IMR-90 (cell line): ENCODE results near the gene DBH. TPM values are rescaled to one million over a fixed set of nuclear protein-coding genes. Genes with fewer than 3 reads are reported as not detected.

Experiments used
- ATAC-seq: fragments of 200-7000 bp; cut with Tn5 transposase; 2 replicates; pipeline ENCODE4 v1.9.1; 2020; ENCODE audit warnings: low read depth, mild to moderate bottlenecking, moderate library complexity
- BruUV-seq: library from RNA; stranded (reverse); fragments of 400-500 nt; replicated peaks from 2 replicates; lab custom pipeline; 2021; lab: Mats Ljungman, UMichigan
- CTCF ChIA-PET: fragments of 300-600 bp; formaldehyde crosslinking; extraction: SDS; loops from one replicate; lab custom pipeline; 2021; ENCODE audit warnings: antibody characterized with exemption; lab: Yijun Ruan, JAX
- POLR2A ChIA-PET: fragments of 300-600 bp; sonication (Branson Sonifier 250); formaldehyde crosslinking; loops from one replicate; lab custom pipeline; 2022; ENCODE audit warnings: antibody characterized with exemption; ENCODE audit not compliant: unreplicated experiment; lab: Charles Lee
- DNase-seq: peaks from one replicate; pipeline ENCODE4 v3.0.0; 2013
- H2AFZ ChIP-seq: replicated peaks from 2 replicates; pipeline ENCODE3; 2013; ENCODE audit warnings: low read length, mild to moderate bottlenecking; ENCODE audit not compliant: poor library complexity
- H2AK5ac ChIP-seq: 2 replicates; pipeline ENCODE4 v1.6.1; 2013; ENCODE audit warnings: low read depth, low read length, inconsistent platforms
- H2AK9ac ChIP-seq: replicated peaks from 2 replicates; pipeline ENCODE3; 2013; ENCODE audit warnings: mild to moderate bottlenecking, low read depth, low read length, moderate library complexity; ENCODE audit not compliant: poor library complexity
- H2BK120ac ChIP-seq: 2 replicates; pipeline ENCODE4 v1.6.1; 2013; ENCODE audit warnings: low read depth, low read length, inconsistent platforms
- H2BK15ac ChIP-seq: 3 replicates; pipeline ENCODE4 v1.6.1; 2013; ENCODE audit warnings: low read depth, low read length, inconsistent platforms
- H2BK20ac ChIP-seq: 2 replicates; pipeline ENCODE4 v1.6.1; 2013; ENCODE audit warnings: low read depth, mild to moderate bottlenecking, inconsistent platforms, low read length, moderate library complexity
- H2BK5ac ChIP-seq: 2 replicates; pipeline ENCODE4 v1.6.1; 2013; ENCODE audit warnings: mild to moderate bottlenecking, low read depth, low read length, inconsistent platforms; ENCODE audit not compliant: poor library complexity, severe bottlenecking
- H3K14ac ChIP-seq: replicated peaks from 2 replicates; pipeline ENCODE4 v1.6.1; 2013; ENCODE audit warnings: low read depth, low read length, inconsistent platforms
- H3K18ac ChIP-seq: 2 replicates; pipeline ENCODE4 v1.6.1; 2013; ENCODE audit warnings: low read depth, low read length, control low read depth
- H3K23ac ChIP-seq: 2 replicates; pipeline ENCODE4 v1.6.1; 2013; ENCODE audit warnings: low read depth, low read length, inconsistent platforms
- H3K27ac ChIP-seq: 2 replicates; pipeline ENCODE4 v1.5.1; 2013; ENCODE audit warnings: mild to moderate bottlenecking, control low read depth, low read length; ENCODE audit not compliant: insufficient read depth
- H3K27me3 ChIP-seq: 2 replicates; pipeline ENCODE4 v1.6.1; 2013; ENCODE audit warnings: low read length; ENCODE audit not compliant: control insufficient read depth, insufficient read depth
- H3K36me3 ChIP-seq: 2 replicates; pipeline ENCODE4 v1.6.1; 2013; ENCODE audit warnings: low read length, mixed read lengths; ENCODE audit not compliant: control insufficient read depth, insufficient read depth
- H3K4ac ChIP-seq: 2 replicates; pipeline ENCODE4 v1.6.1; 2013; ENCODE audit warnings: low read depth, low read length, inconsistent platforms
- H3K4me1 ChIP-seq: 2 replicates; pipeline ENCODE4 v1.6.1; 2013; ENCODE audit warnings: low read length, mixed read lengths; ENCODE audit not compliant: control insufficient read depth, insufficient read depth
- H3K4me2 ChIP-seq: 2 replicates; pipeline ENCODE4 v1.6.1; 2013; ENCODE audit warnings: low read depth, mild to moderate bottlenecking, control low read depth, low read length, moderate library complexity
- H3K4me3 ChIP-seq: 2 replicates; pipeline ENCODE4 v1.5.1; 2013; ENCODE audit warnings: low read depth, mild to moderate bottlenecking, control low read depth, low read length, moderate library complexity; ENCODE audit not compliant: insufficient read depth
- H3K56ac ChIP-seq: 2 replicates; pipeline ENCODE4 v1.6.1; 2013; ENCODE audit warnings: low read length, inconsistent platforms; ENCODE audit not compliant: insufficient read depth; ENCODE audit errors: extremely low read depth
- H3K79me1 ChIP-seq, 2 experiments: 2 replicates each; pipeline ENCODE4 v1.6.1; 2013; ENCODE audit warnings: low read length in 2 of 2, inconsistent platforms in 1 of 2, low read depth in 1 of 2
- H3K9ac ChIP-seq: 2 replicates; pipeline ENCODE4 v1.6.1; 2013; ENCODE audit warnings: low read depth, low read length, control low read depth
- H3K9me1 ChIP-seq: 2 replicates; pipeline ENCODE4 v1.6.1; 2013; ENCODE audit warnings: low read length, inconsistent platforms; ENCODE audit not compliant: insufficient read depth
- H3K9me3 ChIP-seq: 2 replicates; pipeline ENCODE4 v1.6.1; 2013; ENCODE audit warnings: low read length; ENCODE audit not compliant: control insufficient read depth, insufficient read depth
- H4K20me1 ChIP-seq: 2 replicates; pipeline ENCODE4 v1.6.1; 2013; ENCODE audit warnings: low read length, inconsistent platforms; ENCODE audit not compliant: insufficient read depth
- H4K5ac ChIP-seq: 2 replicates; pipeline ENCODE4 v1.6.1; 2013; ENCODE audit warnings: mild to moderate bottlenecking, low read depth, low read length, control low read depth
- H4K8ac ChIP-seq, 2 experiments: 2 replicates each; pipeline ENCODE4 v1.6.1; 2013; ENCODE audit warnings: low read depth in 2 of 2, low read length in 2 of 2, control low read depth in 1 of 2, inconsistent platforms in 1 of 2
- H4K91ac ChIP-seq: 2 replicates; pipeline ENCODE4 v1.6.1; 2013; ENCODE audit warnings: low read depth, low read length, inconsistent platforms; ENCODE audit not compliant: insufficient read depth
- BHLHE40 ChIP-seq: fragments of 150-350 bp; IDR thresholded peaks from 2 replicates; pipeline ENCODE4 v1.6.1; 2016; ENCODE audit warnings: mild to moderate bottlenecking, low read depth, low read length
- CEBPB ChIP-seq: IDR thresholded peaks from 2 replicates; pipeline ENCODE4 v1.6.1; 2012; ENCODE audit warnings: low read depth, low read length, improper control_type of control experiment
- CTCF ChIP-seq: conservative IDR thresholded peaks from 2 replicates; pipeline ENCODE4 v1.5.1; 2012; ENCODE audit warnings: mild to moderate bottlenecking, low read depth, low read length, improper control_type of control experiment
- ELK1 ChIP-seq: fragments of 150-350 bp; IDR thresholded peaks from 2 replicates; pipeline ENCODE4 v1.6.1; 2016; ENCODE audit warnings: low read depth, mild to moderate bottlenecking, low read length, moderate library complexity, borderline replicate concordance
- FOS ChIP-seq: fragments of 150-350 bp; IDR thresholded peaks from 2 replicates; pipeline ENCODE4 v1.6.1; 2016; ENCODE audit warnings: low read depth, low read length
- MAFK ChIP-seq: IDR thresholded peaks from 2 replicates; pipeline ENCODE4 v1.6.1; 2012; ENCODE audit warnings: low read depth, low read length, improper control_type of control experiment
- MAZ ChIP-seq: IDR thresholded peaks from 2 replicates; pipeline ENCODE4 v1.6.1; 2012; ENCODE audit warnings: low read depth, mild to moderate bottlenecking, low read length, improper control_type of control experiment, moderate library complexity, borderline replicate concordance
- MXI1 ChIP-seq: IDR thresholded peaks from 2 replicates; pipeline ENCODE4 v1.6.1; 2012; ENCODE audit warnings: low read depth, mild to moderate bottlenecking, low read length, moderate library complexity, borderline replicate concordance
- NFE2L2 ChIP-seq: fragments of 150-350 bp; IDR thresholded peaks from 2 replicates; pipeline ENCODE4 v1.6.1; 2016; ENCODE audit warnings: low read depth, mild to moderate bottlenecking, low read length
- RAD21 ChIP-seq: IDR thresholded peaks from 2 replicates; pipeline ENCODE4 v1.6.1; 2012; ENCODE audit warnings: low read length, improper control_type of control experiment
- RCOR1 ChIP-seq: IDR thresholded peaks from 2 replicates; pipeline ENCODE4 v1.6.1; 2012; ENCODE audit warnings: mild to moderate bottlenecking, low read length, improper control_type of control experiment; ENCODE audit not compliant: insufficient replicate concordance
- RFX5 ChIP-seq: IDR thresholded peaks from 2 replicates; pipeline ENCODE4 v1.8.0; 2012; ENCODE audit warnings: low read depth, mild to moderate bottlenecking, low read length, moderate library complexity
- SMC3 ChIP-seq: fragments of 150-350 bp; IDR thresholded peaks from 2 replicates; pipeline ENCODE4 v1.6.1; 2016; ENCODE audit warnings: low read depth, mild to moderate bottlenecking, antibody characterized with exemption, low read length, moderate library complexity
- WGBS, 2 experiments: methylation state at CpG; one replicate each; pipeline versions ENCODE4 v1.1.5 to v1.1.7; 2013; ENCODE audit warnings: missing lambda C conversion rate in 2 of 2; ENCODE audit not compliant: insufficient read length in 1 of 2; ENCODE audit errors: extremely low coverage in 2 of 2; 5-methylcytosine and 5-hydroxymethylcytosine counted together
- dilution Hi-C: fragments of 300-500 bp; cut with HindIII; formaldehyde crosslinking; loops from one replicate; pipeline ENCODE4 v1.14.3; 2018; ENCODE audit warnings: low sequenced_read_pairs; ENCODE audit not compliant: unreplicated experiment
- in situ Hi-C: fragments of 300-500 bp; cut with MboI; formaldehyde crosslinking; loops from 3 replicates; pipeline ENCODE4 v1.14.3; 2019; ENCODE audit warnings: low sequenced_read_pairs, inconsistent platforms, mixed read lengths
- intact Hi-C: fragments of 100-400 bp; cut with micrococcal nuclease; formaldehyde crosslinking; loops from 2 replicates; pipeline ENCODE4 v1.10.0; 2022
- polyA plus RNA-seq, 3 experiments: library from polyadenylated mRNA; depleted of rRNA; stranded (reverse); fragments of >200 nt; gene quantifications; 2 replicates each; pipeline ENCODE4 v1.2.3, GENCODE V29; 2012; ENCODE audit warnings: low replicate concordance in 1 of 3
- total RNA-seq: library from RNA; depleted of rRNA; stranded (reverse); fragments of >200 nt; gene quantifications from 2 replicates; pipeline ENCODE4 v1.2.3, GENCODE V29; 2012

The DBH gene
- total and polyA plus RNA-seq, 2 of the 4 experiments (the other 2 are of a cell fraction): not detected

- no peak for TF ChIP-seq CTCF
These were observed 28.9 kb downstream of the DBH start (continued) for GRCh38 chr9:133665096-133665495.

- DNase-seq: no peak
- H2BK120ac ChIP-seq: no peak overlapping the region
- ATAC-seq: no peak
- H3K27ac ChIP-seq: no peak overlapping the region
- BruUV-seq: no TSS peak
- no peaks in the 10 kb centered on the region for H3K9me3 ChIP-seq
- H3K23ac ChIP-seq: no peak overlapping the region
- no peaks in the 10 kb centered on the region for H3K36me3 ChIP-seq
- no peak overlapping the region for H3K18ac ChIP-seq
- H3K79me1 ChIP-seq: no peaks in the 10 kb centered on the region
- no peak overlapping the region for H3K4me2 ChIP-seq
- H2AK9ac ChIP-seq: no peak overlapping the region
- H2AK5ac ChIP-seq: no peak overlapping the region
- whole genome bisulfite sequencing, 2 experiments: 90% methylated on average over 6 of the region's 12 CpGs; no CpG with 5 or more reads in 1 of the 2 experiments
- H2BK20ac ChIP-seq: no peak overlapping the region
- H4K5ac ChIP-seq: no peak overlapping the region
- dilution Hi-C loops (no loop called here), in situ Hi-C loops (no loop called here), intact Hi-C loops (no loop called here)
- no peak overlapping the region for H3K9ac ChIP-seq
- no peaks in the 10 kb centered on the region for H3K4me1 ChIP-seq
- H2AFZ ChIP-seq: no peak overlapping the region
- H2BK5ac ChIP-seq: no peak overlapping the region
- no peak overlapping the region for H3K4ac ChIP-seq
- H3K4me3 ChIP-seq: no peak overlapping the region
- ChIA-PET POLR2A (no interaction called here), CTCF (no interaction called here)
- H3K56ac ChIP-seq: no peak overlapping the region
- no peaks in the 10 kb centered on the region for H3K9me1 ChIP-seq
- peaks cover 3% of the 10 kb centered on the region; the same call in 1 of the 2 replicates for H3K27me3 ChIP-seq
- H4K8ac ChIP-seq: no peak overlapping the region
- no peaks in the 10 kb centered on the region for H4K20me1 ChIP-seq
- H2BK15ac ChIP-seq: no peak overlapping the region
- no peak overlapping the region for H3K14ac ChIP-seq
- no peak overlapping the region for H4K91ac ChIP-seq
- TF ChIP-seq ELK1: no peak
- TF ChIP-seq CTCF: no peak
- no peak for TF ChIP-seq RCOR1
- no peak for TF ChIP-seq SMC3
- no peak for TF ChIP-seq RAD21
- TF ChIP-seq NFE2L2: no peak
- TF ChIP-seq RFX5: no peak
- TF ChIP-seq MAFK: no peak
- TF ChIP-seq BHLHE40: no peak
- TF ChIP-seq MXI1: no peak
- TF ChIP-seq FOS: no peak
- no peak for TF ChIP-seq MAZ
- no peak for TF ChIP-seq CEBPB
These were observed 29.4 kb downstream of the DBH start for GRCh38 chr9:133665535-133665934.
